ENCODE results near the gene TPM4. TPM values are rescaled to one million over a fixed set of nuclear protein-coding genes. Genes with fewer than 3 reads are reported as not detected.
A peak's percentile ranks its signal among the peaks of the same experiment; 100 is the strongest.

Gene TPM4
- total RNA-seq, 1 experiment from 2014 or later, result 219 TPM

DNA sequence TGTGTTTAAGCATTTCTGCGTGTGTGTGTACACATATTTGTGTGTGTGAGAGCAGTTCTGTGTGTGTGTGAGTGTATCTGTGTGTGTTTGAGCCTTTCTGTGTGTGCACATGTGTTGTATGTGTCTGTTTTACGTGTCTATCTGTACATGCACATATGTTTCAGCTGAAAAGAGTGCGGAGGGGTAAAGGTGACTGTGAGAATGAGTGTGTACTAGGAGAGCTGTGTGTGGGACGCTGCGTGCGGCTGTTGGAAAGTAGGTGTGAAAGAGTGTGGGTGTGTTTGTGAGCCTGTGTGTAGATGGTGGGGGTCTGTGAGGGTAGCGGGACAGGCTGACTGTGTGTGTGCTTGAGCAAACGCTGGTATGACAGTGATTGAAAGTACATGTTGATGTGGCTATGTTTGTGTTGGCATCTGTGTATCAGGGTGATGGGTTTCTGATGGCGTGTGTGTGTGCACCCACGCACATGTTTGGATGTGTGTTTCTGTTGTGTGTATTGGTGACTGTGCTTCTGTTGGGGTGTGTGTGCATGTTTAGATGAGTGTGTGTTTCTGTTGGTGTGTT lies 7.5 kb upstream of the TPM4 start:
- Mint-ChIP-seq H3K27me3 (ENCODE audit: unreplicated experiment) (no peaks in the 10 kb centered on the region), H3K4me1 (ENCODE audit: low read depth, unreplicated experiment) (peaks cover 7% of the 10 kb centered on the region), H3K27ac (ENCODE audit: unreplicated experiment) (no peak overlapping the region), H3K9me3 (ENCODE audit: low read depth, unreplicated experiment) (no peaks in the 10 kb centered on the region), H3K36me3 (ENCODE audit: insufficient read depth, unreplicated experiment) (peaks cover 13% of the 10 kb centered on the region), H3K4me3 (ENCODE audit: low read depth, unreplicated experiment) (no peak overlapping the region)
- intact Hi-C loops (cut with micrococcal nuclease; ENCODE audit: unreplicated experiment), result loop anchor here (5.0 to 10.0 kb wide), 2 partner anchors 46 to 114 kb away; partner anchors contain the start of gene RAB8A
- no peak for DNase-seq
- BruUV-seq (replicated peaks), result no TSS peak
- TF ChIP-seq, protein P1, sequence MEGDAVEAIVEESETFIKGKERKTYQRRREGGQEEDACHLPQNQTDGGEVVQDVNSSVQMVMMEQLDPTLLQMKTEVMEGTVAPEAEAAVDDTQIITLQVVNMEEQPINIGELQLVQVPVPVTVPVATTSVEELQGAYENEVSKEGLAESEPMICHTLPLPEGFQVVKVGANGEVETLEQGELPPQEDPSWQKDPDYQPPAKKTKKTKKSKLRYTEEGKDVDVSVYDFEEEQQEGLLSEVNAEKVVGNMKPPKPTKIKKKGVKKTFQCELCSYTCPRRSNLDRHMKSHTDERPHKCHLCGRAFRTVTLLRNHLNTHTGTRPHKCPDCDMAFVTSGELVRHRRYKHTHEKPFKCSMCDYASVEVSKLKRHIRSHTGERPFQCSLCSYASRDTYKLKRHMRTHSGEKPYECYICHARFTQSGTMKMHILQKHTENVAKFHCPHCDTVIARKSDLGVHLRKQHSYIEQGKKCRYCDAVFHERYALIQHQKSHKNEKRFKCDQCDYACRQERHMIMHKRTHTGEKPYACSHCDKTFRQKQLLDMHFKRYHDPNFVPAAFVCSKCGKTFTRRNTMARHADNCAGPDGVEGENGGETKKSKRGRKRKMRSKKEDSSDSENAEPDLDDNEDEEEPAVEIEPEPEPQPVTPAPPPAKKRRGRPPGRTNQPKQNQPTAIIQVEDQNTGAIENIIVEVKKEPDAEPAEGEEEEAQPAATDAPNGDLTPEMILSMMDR (IDR thresholded peaks at IDR 0.05; ENCODE audit: unreplicated experiment), result no peak
- CTCF ChIA-PET, result interaction anchor here (0.7 kb wide), 1 partner anchor 1592 kb away, joined by 4 read pairs; no protein-coding TSS in a partner anchor

DNA sequence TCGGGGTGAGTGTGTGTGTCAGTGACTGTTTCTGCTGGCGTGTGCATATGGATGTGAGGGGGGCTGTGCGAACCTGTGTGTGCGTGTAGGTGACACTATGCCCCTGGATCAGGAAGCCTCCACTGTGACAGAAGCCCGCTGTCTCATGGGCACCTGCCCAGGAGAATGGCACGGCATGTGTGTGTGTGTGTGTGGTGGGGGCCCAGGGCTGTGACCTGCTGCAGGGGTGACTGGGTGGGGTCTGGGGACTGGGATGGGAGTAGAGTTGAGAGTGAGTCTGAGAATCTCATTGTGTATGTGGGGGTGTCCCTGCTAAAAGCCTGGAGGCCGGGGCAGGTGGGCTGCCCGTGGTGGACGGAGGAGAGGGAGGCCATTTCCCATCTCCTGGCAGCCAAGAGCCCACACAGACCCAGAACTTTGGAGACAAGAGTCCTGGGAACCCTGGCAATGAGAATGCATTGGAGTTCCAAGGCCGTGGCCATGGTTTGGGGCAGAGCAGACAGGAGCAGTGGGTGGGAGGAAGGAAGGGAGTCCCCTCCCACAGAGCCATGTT lies 6.4 kb upstream of the TPM4 start:
- Mint-ChIP-seq H3K9me3 (ENCODE audit: low read depth, unreplicated experiment) (no peaks in the 10 kb centered on the region), H3K27ac (ENCODE audit: unreplicated experiment) (no peak overlapping the region)
- intact Hi-C loops (cut with micrococcal nuclease; ENCODE audit: unreplicated experiment), result loop anchor here (5.0 to 10.0 kb wide), 2 partner anchors 45 to 112 kb away; partner anchors contain the start of gene RAB8A

GRCh38 chr19:16070366-16070990 lies 5.8 kb upstream of the TPM4 start:
- H3K9me3 Mint-ChIP-seq (ENCODE audit: low read depth, unreplicated experiment), result no peaks in the 10 kb centered on the region
- CTCF ChIA-PET, result interaction anchor here (0.6 to 1.4 kb wide), 7 partner anchors 18 to 127 kb away, joined by 3 to 9 read pairs (median 3); partner anchors contain the start of genes AP1M1, FAM32A, HSH2D and RAB8A
- TF ChIP-seq, protein P1 (IDR thresholded peaks at IDR 0.05; ENCODE audit: unreplicated experiment), result no peak
- no peak overlapping the region for H3K27ac Mint-ChIP-seq (ENCODE audit: unreplicated experiment)
- no TSS peak for BruUV-seq (replicated peaks)
- peaks cover 7% of the 10 kb centered on the region for H3K4me1 Mint-ChIP-seq (ENCODE audit: low read depth, unreplicated experiment)
- DNase-seq, result peak; percentile 94
- intact Hi-C loops (cut with micrococcal nuclease; ENCODE audit: unreplicated experiment), result no loop called here
- no peak overlapping the region for H3K4me3 Mint-ChIP-seq (ENCODE audit: low read depth, unreplicated experiment)
- no peaks in the 10 kb centered on the region for H3K27me3 Mint-ChIP-seq (ENCODE audit: unreplicated experiment)
- H3K36me3 Mint-ChIP-seq (ENCODE audit: insufficient read depth, unreplicated experiment), result peaks cover 27% of the 10 kb centered on the region

More for the DNA sequence above, 6.4 kb upstream of the TPM4 start:
- peak; percentile 54 for DNase-seq
- BruUV-seq (replicated peaks), result TSS peak; percentile 74
- CTCF ChIA-PET, result interaction anchor here (0.7 to 1.4 kb wide), 6 partner anchors 12 to 115 kb away, joined by 3 to 9 read pairs (median 4); partner anchors contain the start of genes FAM32A, HSH2D and RAB8A
- Mint-ChIP-seq H3K4me1 (ENCODE audit: low read depth, unreplicated experiment) (peaks cover 7% of the 10 kb centered on the region), H3K4me3 (ENCODE audit: low read depth, unreplicated experiment) (no peak overlapping the region), H3K36me3 (ENCODE audit: insufficient read depth, unreplicated experiment) (peaks cover 21% of the 10 kb centered on the region), H3K27me3 (ENCODE audit: unreplicated experiment) (no peaks in the 10 kb centered on the region)
- TF ChIP-seq, protein P1 (IDR thresholded peaks at IDR 0.05; ENCODE audit: unreplicated experiment), result no peak

DNA sequence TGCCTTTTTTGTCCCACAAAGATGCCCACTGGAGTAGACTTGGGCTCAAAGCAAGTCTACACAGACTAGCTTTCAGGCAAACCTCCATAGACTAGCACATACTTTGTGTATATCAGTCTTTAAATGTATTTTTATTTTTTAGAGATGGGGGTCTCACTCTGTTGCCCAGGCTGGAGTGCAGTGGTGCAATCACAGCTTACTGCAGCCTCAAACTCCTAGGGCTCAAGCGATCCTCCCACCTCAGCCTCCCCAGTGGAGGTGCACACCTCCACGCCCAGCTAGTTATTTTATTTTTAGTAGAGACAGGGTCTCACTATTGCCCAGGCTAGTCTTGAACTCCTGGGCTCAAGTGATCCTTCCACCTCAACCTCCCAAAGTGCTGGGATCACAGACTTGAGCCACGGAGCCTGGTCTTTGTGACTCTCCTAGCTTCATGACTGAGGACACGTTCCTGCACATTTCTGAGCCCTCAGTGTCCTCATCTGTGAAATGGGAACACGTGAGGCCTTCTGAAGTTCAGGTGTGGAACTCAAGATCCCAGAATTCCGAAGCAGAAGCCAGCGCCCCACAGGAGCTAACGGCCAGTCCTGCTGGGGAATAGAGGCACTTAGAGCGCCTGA lies 5.1 kb upstream of the TPM4 start:
- no TSS peak for BruUV-seq (replicated peaks)

More for the DNA sequence above, 5.1 kb upstream of the TPM4 start:
- TF ChIP-seq, protein P1 (IDR thresholded peaks at IDR 0.05; ENCODE audit: unreplicated experiment), result no peak
- Mint-ChIP-seq H3K4me1 (ENCODE audit: low read depth, unreplicated experiment) (peaks cover 6% of the 10 kb centered on the region), H3K36me3 (ENCODE audit: insufficient read depth, unreplicated experiment) (peaks cover 33% of the 10 kb centered on the region), H3K27ac (ENCODE audit: unreplicated experiment) (no peak overlapping the region), H3K4me3 (ENCODE audit: low read depth, unreplicated experiment) (no peak overlapping the region), H3K9me3 (ENCODE audit: low read depth, unreplicated experiment) (no peaks in the 10 kb centered on the region), H3K27me3 (ENCODE audit: unreplicated experiment) (no peaks in the 10 kb centered on the region)
- CTCF ChIA-PET, result interaction anchor here (0.6 to 1.4 kb wide), 7 partner anchors 14 to 127 kb away, joined by 3 to 11 read pairs (median 4); partner anchors contain the start of genes AP1M1, FAM32A and RAB8A
- DNase-seq, result no peak
- intact Hi-C loops (cut with micrococcal nuclease; ENCODE audit: unreplicated experiment), result no loop called here

Measured in Calu3 (cell line).